ENCODE measurements around the gene ZDBF2. TPM values are rescaled to one million over a fixed set of nuclear protein-coding genes. Genes with fewer than 3 reads are reported as not detected.

ZDBF2 gene
- total and polyA plus RNA-seq, 2 donors (not counting 1 experiment from before 2014, with no cell fraction given), result 1.8 to 16.5 TPM

- CTCF ChIA-PET, result no interaction called here
- Histone ChIP-seq H3K4me2 (replicated peaks; ENCODE audit: low read depth, low read length, poor library complexity, severe bottlenecking) (no peak overlapping the region), H3K4me1 (ENCODE audit: control insufficient read depth in 2 of 2, insufficient read depth in 2 of 2, low read length in 2 of 2) (peaks cover 3 to 6% of the 10 kb centered on the region in 2 donors), H3K9ac (ENCODE audit: low read length) (no peak overlapping the region), H4K20me1 (ENCODE audit: control insufficient read depth, insufficient read depth, low read length, poor library complexity, severe bottlenecking) (no peaks in the 10 kb centered on the region), H3K36me3 (replicated peaks in 1 of 2; ENCODE audit: control extremely low read depth in 1 of 2, control insufficient read depth in 1 of 2, extremely low read depth in 1 of 2, insufficient read depth in 2 of 2, low read length in 1 of 2) (no peaks in the 10 kb centered on the region), H2AFZ (ENCODE audit: insufficient read depth, low read depth, low read length, poor library complexity, severe bottlenecking) (no peak overlapping the region), H3K9me3 (ENCODE audit: control extremely low read depth in 1 of 3, control insufficient read depth in 2 of 3, insufficient read depth in 1 of 3, low read length in 2 of 3) (peaks cover 0 to 10% (median 0%) of the 10 kb centered on the region in 3 donors), H3K79me2 (ENCODE audit: control insufficient read depth, insufficient read depth, low read length) (no peaks in the 10 kb centered on the region), H3K27ac (ENCODE audit: low read length in 2 of 2) (no peak overlapping the region), H3K27me3 (replicated peaks in 1 of 4; ENCODE audit: control extremely low read depth in 1 of 4, control insufficient read depth in 3 of 4, insufficient read depth in 4 of 4, low read length in 3 of 4) (peaks cover 0 to 60% (median 35%) of the 10 kb centered on the region in 4 experiments), H3K4me3 (ENCODE audit: control extremely low read depth in 1 of 5, extremely low read depth in 1 of 5, insufficient read depth in 1 of 5, low read depth in 2 of 5, low read length in 4 of 5) (no peak overlapping the region)
- POLR2A ChIA-PET, result interaction anchor here (0.6 kb wide), 1 partner anchor 108 kb away, joined by 3 read pairs; the partner anchor contains the start of gene EEF1B2
- no peak for DNase-seq
- no peaks in the 10 kb centered on the region for H3K9me3 Mint-ChIP-seq (ENCODE audit: insufficient read depth)
- intact Hi-C loops (cut with micrococcal nuclease), result no loop called here
- WGBS (ENCODE audit: insufficient coverage), result 35% methylated on average over 2 of the region's 5 CpGs
- no peak overlapping the region for H3K4me3 Mint-ChIP-seq
- no peak for TF ChIP-seq EZH2 (IDR thresholded peaks at IDR 0.05; ENCODE audit: borderline replicate concordance, insufficient read depth, low read depth, low read length, poor library complexity, severe bottlenecking)
- no peak for TF ChIP-seq CTCF (IDR thresholded peaks at IDR 0.05)
- no peak for ATAC-seq (ENCODE audit: low read depth)
- no peak overlapping the region for H3K27ac Mint-ChIP-seq
- H3K27me3 Mint-ChIP-seq, result peaks cover 67% of the 10 kb centered on the region
- H3K4me1 Mint-ChIP-seq, result peaks cover 6% of the 10 kb centered on the region
Measured at GRCh38 chr2:206267567-206267966, 6.9 kb upstream of the ZDBF2 start.

GRCh38 chr2:206271065-206271464 is 3.4 kb upstream of the ZDBF2 start:
- no peak overlapping the region for H3K4me2 ChIP-seq (replicated peaks; ENCODE audit: low read depth, low read length, poor library complexity, severe bottlenecking)
- H2AFZ ChIP-seq (ENCODE audit: insufficient read depth, low read depth, low read length, poor library complexity, severe bottlenecking), result no peak overlapping the region
- H3K27me3 Mint-ChIP-seq, result peaks cover 59% of the 10 kb centered on the region
- H3K9me3 ChIP-seq (ENCODE audit: control extremely low read depth in 1 of 3, control insufficient read depth in 2 of 3, insufficient read depth in 1 of 3, low read length in 2 of 3), result peaks cover 0 to 12% (median 3%) of the 10 kb centered on the region in 3 donors
- H3K4me3 Mint-ChIP-seq, result no peak overlapping the region
- H3K27me3 ChIP-seq (replicated peaks in 1 of 4; ENCODE audit: control extremely low read depth in 1 of 4, control insufficient read depth in 3 of 4, insufficient read depth in 4 of 4, low read length in 3 of 4), result peaks cover 0 to 59% (median 17%) of the 10 kb centered on the region in 4 experiments
- H3K27ac ChIP-seq (ENCODE audit: low read length in 2 of 2), result no peak overlapping the region
- DNase-seq, result no peak
- ATAC-seq (ENCODE audit: low read depth), result no peak
- peaks cover 16 to 19% of the 10 kb centered on the region in 2 donors for H3K4me1 ChIP-seq (ENCODE audit: control insufficient read depth in 2 of 2, insufficient read depth in 2 of 2, low read length in 2 of 2)
- ChIA-PET POLR2A (no interaction called here), CTCF (no interaction called here)
- no CpG with 5 or more reads among the region's 1 CpG for WGBS (ENCODE audit: insufficient coverage)
- H3K27ac Mint-ChIP-seq, result no peak overlapping the region
- intact Hi-C loops (cut with micrococcal nuclease), result loop anchor here (10.0 kb wide), 1 partner anchor 186 kb away; the partner anchor contains the start of gene INO80D
- H3K36me3 ChIP-seq (replicated peaks in 1 of 2; ENCODE audit: control extremely low read depth in 1 of 2, control insufficient read depth in 1 of 2, extremely low read depth in 1 of 2, insufficient read depth in 2 of 2, low read length in 1 of 2), result no peaks in the 10 kb centered on the region
- no peaks in the 10 kb centered on the region for H3K9me3 Mint-ChIP-seq (ENCODE audit: insufficient read depth)
- H3K79me2 ChIP-seq (ENCODE audit: control insufficient read depth, insufficient read depth, low read length), result peaks cover 2% of the 10 kb centered on the region
- no peak overlapping the region for H3K4me3 ChIP-seq (ENCODE audit: control extremely low read depth in 1 of 5, extremely low read depth in 1 of 5, insufficient read depth in 1 of 5, low read depth in 2 of 5, low read length in 4 of 5)
- TF ChIP-seq EZH2 (IDR thresholded peaks at IDR 0.05; ENCODE audit: borderline replicate concordance, insufficient read depth, low read depth, low read length, poor library complexity, severe bottlenecking) (no peak), CTCF (IDR thresholded peaks at IDR 0.05) (no peak)
- no peak overlapping the region for H3K9ac ChIP-seq (ENCODE audit: low read length)
- H3K4me1 Mint-ChIP-seq, result peaks cover 15% of the 10 kb centered on the region
- H4K20me1 ChIP-seq (ENCODE audit: control insufficient read depth, insufficient read depth, low read length, poor library complexity, severe bottlenecking), result no peaks in the 10 kb centered on the region

Data from B cell (primary cell).